HTR-8/SVneo (cell line): Measurements from ENCODE around the gene STEAP3.

Source experiments
- DNase-seq: peaks from one replicate; pipeline ENCODE4 v3.0.0; 2011; ENCODE audit warnings: low spot score, mixed read lengths; ENCODE audit not compliant: insufficient read length
- FAIRE-seq: peaks from 2 replicates; lab custom pipeline; 2011; peaks lifted over from hg19 to GRCh38; lab: Jason Lieb, UNC

Gene STEAP3

DNA sequence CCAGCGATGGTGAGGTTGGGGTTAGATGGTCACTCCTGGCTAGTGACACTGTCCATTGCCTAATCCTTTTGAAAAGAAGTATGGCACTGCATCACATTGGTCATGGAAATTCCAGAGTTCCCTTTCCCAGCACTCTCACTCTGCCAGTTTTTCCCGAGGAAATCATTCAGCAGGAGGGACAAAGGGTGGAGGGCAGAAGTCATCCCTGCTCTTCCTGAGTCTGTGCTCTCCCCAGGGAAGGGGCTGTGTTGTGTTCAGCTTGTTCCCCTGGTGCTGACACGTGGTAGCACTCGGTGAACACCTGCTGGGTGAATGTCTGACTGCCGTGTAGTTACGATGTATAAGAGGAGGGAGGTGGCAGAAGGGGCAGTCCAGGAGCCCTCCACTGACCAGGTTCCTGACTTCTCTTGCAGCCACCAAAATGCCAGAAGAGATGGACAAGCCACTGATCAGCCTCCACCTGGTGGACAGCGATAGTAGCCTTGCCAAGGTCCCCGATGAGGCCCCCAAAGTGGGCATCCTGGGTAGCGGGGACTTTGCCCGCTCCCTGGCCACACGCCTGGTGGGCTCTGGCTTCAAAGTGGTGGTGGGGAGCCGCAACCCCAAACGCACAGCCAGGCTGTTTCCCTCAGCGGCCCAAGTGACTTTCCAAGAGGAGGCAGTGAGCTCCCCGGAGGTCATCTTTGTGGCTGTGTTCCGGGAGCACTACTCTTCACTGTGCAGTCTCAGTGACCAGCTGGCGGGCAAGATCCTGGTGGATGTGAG, 21.6 kb downstream of the STEAP3 start:
- FAIRE-seq: no peak

DNA sequence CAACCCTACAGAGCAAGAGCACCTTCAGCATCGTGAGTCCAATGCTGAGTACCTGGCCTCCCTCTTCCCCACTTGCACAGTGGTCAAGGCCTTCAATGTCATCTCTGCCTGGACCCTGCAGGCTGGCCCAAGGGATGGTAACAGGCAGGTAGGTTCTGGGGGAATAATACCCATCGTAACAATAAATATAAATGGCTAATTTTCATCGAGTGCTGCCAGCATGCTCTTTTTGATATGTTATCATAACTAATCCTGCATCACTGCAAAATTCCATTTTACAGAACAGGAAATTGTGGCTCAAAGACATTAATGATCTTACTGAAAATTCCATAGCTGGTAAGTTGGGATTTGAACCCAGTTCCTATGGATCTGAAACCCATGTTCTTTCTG, 22.2 kb downstream of the STEAP3 start:
- DNase-seq: no peak
- FAIRE-seq: no peak

More for the DNA sequence above, 21.6 kb downstream of the STEAP3 start:
- no peak for DNase-seq

DNA sequence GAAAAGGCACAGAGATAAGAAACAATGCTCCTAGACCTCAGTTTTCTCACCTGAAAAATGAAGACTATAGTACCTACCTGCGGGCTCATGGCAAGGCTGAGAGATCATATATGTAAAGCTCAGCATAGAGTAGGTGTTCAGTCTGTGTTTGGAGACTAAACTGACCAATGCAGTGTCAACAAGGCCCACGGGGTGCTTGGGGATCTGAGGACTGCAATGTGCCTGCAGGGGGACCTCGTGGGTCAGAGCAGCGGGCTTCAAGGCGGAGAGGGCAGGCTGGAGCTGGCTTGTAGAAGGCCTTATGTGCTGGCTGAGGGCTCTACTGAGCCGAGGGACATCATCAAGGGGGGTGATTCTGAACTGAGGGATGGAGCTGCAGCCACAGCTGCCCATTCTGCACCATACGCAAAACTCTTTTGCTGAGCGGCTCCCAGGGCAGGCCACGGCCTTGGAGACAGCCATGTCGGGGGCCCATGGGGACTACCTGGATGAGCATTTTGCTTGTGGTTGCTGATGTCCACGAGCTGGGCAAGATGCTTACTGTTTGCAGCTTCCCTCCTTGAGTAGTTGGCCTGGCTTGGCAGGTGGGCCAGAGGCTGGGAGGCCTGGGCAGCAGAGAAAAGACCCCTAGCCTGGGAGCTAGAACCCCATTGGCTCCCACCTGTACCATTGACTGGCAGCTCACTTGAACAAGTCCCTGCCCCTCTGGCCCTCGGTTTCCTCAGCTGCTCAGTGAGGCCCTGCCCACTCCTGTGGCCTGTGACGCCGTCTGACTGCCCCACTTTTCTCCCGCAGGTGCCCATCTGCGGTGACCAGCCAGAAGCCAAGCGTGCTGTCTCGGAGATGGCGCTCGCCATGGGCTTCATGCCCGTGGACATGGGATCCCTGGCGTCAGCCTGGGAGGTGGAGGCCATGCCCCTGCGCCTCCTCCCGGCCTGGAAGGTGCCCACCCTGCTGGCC, 23.5 kb downstream of the STEAP3 start:
- no peak for FAIRE-seq
- DNase-seq: no peak

DNA sequence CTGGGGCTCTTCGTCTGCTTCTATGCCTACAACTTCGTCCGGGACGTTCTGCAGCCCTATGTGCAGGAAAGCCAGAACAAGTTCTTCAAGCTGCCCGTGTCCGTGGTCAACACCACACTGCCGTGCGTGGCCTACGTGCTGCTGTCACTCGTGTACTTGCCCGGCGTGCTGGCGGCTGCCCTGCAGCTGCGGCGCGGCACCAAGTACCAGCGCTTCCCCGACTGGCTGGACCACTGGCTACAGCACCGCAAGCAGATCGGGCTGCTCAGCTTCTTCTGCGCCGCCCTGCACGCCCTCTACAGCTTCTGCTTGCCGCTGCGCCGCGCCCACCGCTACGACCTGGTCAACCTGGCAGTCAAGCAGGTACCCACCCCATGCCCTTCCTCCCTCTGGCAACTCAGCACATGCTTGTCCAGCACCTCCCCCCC, 24.2 kb downstream of the STEAP3 start:
- no peak for DNase-seq
- no peak for FAIRE-seq

DNA sequence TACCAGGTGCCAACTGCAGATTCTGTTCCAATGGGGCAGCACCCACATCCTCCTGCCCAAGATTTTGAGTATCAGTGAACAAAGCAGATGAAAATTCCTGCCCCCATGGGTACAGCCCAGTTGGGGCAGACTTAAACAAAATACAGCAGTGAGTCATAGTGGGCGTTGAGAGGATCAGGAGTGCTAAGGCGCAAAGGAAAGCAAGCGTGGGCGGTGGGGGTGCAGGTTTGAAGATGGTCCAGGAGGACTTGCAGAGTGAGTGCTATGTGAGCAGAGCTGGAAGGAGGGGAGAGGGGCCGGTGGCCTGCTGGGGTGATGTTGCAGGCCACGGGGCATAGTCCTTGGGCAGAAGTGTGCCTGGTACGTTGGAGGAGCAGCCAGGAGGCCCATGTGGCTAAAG, 24.7 kb downstream of the STEAP3 start:
- FAIRE-seq: no peak
- no peak for DNase-seq

DNA sequence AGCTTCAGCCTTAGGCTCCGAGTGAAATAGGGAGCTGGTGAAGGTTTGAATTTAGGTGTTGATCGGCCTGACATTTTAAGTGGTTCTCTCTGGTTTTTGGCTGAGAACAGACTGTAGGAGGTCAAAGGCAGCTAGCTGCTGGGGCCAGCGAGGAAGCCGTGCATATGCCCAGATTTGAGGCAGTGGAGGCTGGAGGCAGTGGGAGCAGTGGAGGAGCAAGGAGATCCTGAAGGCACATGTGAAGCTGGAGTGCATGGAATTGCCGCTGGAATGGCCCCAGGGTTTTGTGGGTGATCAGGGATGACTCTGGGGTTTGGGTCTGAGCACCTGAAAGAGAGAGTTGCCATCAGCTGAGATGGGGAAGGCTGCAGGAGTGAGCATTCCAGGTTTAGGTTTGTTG, 25.1 kb downstream of the STEAP3 start:
- DNase-seq: no peak
- FAIRE-seq: no peak

DNA sequence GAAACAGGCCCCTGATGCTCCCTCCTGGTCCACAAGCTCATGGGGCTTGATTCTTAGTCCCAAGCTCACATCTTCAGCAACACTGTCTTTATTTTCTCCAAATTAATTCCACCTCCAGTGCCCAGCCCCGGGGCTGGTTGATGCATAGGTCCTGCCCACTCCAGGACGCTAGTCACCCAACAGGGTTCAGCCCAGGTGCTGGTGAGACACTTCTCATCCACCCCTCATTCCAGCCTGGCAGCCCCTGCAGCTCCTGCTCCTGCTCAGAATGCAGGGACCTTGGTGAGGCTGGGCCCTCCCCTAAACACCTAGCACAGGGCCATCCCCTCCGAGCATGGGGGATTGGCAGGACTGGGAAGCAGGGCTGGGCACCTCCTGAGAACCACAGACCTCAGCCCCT, 25.7 kb downstream of the STEAP3 start:
- DNase-seq (no peak), FAIRE-seq (no peak)

DNA sequence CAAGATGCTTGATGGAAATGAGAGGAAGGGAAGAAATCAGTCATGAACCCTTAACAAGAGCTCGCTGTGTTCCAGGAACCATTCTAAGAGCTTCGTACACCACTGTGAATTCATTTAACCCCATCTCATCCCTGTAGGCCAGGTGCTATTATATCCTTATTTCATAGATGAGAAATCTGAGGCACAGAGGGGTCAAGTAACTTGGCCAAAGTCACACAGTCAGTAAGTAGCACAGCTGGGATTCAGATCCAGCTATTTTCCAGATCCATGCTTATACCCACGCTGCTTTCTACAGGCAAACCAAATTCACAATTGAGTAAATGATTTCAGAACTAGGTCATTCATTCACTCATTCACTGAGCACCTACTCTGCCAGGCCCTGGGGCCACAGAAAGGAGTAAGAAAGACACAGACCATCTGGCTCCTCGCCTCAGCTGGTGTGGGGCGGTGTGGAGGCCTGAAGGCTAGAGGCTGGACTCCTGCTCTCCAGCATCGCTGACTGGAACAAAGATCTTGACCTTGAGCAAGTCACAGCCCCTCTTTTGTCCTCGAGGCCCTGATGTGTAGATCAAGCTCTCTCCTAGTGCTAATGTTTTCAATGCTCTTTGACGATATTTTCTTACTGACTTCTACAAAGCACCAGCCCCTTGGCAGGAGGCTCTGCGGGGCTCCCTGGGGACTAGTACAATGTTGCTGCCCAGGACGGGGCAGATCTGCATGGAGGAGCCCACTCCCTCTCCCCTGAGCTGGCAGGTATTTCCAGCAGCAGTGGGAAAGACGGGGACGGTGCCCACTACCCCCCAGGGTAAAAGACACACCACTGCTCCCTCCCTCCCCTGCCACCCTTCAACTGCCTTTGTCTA, 26.5 kb downstream of the STEAP3 start:
- DNase-seq (no peak), FAIRE-seq (no peak)

DNA sequence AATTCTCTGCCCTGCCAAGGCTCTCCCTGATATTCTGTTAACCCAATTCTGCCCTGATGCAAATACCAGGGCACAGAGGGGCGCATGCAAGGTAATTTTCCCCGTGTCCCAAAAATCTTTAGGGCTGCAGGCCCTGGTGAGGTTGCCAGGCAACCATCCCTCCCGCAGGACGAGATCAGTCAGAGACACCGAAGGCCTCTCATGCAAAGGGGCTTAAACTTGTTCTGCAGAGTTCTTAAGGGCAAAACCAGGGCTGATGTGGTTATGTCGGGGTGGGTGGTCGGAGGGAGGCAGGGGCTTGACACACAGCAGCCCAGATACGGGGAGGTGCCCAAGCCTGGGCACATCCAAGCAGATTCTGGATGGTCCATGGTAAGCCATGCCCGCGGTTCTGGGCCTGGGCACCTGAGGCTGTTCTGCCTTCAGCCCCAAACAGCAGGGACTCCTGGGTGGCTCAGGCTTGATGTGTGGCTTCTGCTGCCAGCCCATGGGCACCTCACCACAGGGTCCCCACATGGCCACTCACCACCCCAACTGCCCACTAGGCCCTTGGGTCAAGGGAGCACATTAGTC, 27.2 kb downstream of the STEAP3 start:
- DNase-seq (no peak), FAIRE-seq (no peak)

DNA sequence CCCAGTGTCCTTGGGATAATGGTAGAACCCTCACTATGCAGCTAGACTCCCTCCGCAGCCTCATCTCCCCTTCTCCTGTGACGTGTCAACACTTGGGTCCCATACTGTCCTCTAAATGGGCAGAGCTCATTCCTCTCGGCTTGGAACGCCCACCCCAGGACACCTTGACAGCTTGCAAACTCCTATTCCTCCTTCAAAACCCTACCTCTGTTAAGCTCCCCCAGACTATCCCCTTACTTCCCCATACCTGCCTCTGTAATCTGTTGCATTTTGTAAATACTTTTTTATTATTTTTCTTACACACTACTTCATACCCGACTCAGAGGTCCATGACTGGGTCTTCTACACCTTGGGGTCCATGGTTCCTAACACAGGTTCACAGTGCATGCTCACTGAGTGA, 28.0 kb downstream of the STEAP3 start:
- FAIRE-seq: no peak
- DNase-seq: no peak

DNA sequence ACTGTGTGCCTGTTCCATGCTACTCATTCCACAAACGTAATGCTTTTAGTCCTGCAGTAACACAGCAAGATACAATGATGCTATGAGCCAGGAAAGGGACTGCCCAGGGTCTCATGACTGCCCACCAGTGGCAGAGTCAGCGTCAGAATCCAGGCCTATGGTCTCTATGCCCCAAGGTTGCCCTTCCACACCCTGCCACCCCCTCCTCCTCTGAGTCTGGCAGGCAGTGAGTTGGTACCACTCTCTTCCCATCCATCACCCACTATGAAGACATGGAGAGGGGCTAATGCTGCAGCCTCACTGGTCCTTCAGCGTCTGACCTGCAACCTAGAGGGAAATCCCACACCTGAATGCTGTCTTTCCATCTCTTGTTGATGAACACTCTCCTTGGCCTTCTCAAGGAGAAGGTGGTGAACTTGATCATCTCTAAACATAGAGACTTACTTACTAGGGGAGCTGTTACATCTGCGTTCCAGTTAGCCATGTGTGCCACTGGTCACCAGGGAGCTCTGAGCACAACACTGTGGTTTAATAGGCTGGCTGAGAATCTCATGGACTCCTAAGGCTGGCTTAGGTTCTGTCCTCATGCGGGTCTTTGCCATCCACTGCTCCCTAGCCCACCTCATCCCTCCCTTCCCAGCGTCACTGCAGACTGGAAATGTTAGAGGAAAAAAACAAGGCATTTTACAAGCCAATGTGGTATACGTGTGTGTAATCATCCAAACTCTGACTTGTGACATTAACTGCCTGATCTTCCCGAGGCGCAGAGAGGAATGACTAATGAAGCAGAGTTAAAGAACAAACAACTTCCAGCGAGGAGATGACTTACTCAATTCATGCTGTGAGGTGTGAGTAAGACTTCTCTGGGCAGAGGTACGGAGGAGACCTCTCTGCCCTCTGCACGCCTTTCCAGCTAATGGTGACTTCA, 28.8 kb downstream of the STEAP3 start:
- peak; percentile 62 for DNase-seq
- peak; percentile 74 for FAIRE-seq

DNA sequence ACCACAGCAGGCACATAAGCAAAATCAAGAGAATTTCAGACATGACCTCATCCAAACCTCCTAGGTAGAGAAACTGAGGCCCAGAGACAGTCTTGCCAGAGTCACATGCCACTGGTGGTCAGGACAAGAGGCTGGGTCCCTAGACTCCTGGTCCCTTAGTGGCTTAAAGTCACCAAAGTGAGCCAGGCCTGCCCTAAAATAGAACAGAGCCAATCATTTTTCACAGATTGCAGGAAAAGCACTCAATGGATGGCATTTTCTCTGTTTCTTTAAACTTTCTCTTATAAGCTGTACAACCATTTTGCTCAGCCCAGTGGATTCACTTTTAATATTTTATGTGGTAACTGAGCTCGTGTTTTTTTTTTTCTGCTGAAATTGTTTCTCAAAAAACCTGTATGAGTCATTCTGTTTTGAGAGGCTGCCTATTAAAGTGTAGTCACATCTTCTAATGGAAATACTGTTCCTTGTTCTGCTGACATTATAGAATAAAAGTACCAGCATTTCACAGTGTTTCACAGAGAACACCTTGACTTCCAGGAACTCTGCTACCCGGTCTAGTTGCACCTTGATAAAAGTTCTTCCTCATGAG, 29.6 kb downstream of the STEAP3 start:
- no peak for DNase-seq
- no peak for FAIRE-seq

DNA sequence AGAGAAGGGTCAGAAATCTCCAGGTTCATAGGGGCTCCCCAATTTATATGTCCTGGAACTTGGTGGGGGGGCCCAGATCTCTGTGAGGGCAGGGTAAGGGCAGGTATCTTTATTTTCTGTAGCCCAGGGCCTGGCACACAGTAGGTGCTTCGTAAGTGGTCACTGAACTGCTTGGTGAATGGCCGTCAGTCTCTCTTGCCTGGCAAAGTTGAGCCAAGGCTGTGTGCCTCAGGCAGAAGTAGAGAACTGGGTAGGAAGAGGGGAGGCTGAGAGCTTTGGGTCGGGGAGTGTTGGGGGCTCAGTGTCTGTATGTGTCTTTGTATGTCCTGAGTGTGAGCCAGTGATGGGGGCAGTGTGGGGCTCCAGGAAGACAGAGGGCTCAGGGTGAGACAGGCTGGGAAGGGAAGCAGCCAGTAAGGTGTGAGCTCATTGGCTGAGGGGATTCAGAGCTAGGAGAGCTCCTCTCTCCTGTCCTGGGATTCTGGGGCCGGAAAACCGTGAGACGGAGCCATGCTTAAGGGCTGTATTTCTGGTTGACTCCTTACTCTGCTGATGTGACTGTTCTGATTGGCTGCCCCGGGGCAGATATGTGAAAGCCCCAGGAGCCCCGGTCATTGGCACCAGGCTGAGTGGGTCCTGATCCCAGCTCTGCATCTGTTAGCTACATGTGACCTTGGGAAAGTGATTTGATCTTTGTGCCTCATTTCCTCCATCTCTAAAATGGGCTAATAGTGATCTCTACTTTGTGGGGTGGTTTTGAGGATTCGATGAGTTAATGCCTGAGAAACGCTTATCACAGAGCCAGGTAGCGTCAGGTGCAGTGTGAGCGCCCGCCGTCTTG, 30.3 kb downstream of the STEAP3 start:
- FAIRE-seq: no peak

DNA sequence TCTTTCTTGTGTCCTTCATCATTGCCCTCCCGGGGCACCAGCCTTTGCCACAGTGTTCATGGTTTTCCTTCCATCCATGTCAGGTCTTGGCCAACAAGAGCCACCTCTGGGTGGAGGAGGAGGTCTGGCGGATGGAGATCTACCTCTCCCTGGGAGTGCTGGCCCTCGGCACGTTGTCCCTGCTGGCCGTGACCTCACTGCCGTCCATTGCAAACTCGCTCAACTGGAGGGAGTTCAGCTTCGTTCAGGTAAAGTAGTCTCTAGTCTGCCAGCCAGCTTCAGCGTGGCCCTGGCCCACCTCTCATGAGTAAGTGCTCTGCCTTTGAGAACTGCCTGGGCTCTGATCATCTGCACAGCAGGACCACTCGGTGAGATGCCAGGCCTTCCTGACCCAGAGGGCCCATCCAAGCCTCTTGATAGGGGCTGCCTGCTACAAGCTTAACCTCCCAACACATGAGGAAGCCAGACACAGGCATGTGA, 31.0 kb downstream of the STEAP3 start:
- no peak for FAIRE-seq
- no peak for DNase-seq

More for the DNA sequence above, 30.3 kb downstream of the STEAP3 start:
- no peak for DNase-seq

DNA sequence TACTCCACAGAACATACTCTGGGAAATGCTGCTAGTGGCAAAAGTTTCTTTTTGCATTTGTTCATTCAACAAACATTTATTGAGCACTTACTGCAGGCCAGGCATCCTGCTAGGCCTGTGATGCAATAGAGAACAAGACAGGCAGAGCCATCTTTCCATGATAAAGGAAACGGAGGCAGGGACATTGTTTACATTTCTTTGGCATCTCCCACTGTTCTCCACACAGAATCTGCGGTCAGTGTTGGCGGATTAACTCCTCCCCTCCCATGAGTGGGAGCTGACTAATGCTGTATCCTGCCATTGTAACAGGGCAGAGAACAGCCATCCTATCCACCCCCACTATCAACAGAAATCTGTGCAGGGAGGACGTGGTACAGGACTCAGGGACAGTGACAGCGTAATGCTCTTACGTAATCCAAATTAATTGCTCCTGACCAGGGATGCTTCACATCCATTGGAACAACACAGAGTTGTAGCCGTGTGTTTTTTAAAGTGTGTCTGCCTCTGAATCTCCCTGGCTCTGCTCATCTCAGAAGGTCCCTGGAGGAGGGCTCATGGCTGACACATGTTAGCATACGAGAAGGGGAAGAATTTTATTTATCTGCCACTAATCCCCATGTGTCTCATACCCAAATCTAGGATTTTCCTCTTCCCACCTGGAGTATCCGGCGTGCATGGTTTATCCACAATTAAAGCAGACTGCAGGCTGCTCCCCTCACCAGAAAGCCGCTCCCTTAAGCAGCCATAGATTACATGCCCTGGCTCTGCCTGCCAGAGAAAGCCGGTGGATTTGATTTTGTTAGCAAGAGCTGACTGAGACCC, 32.3 kb downstream of the STEAP3 start:
- DNase-seq: peak; percentile 79
- peak; percentile 98 for FAIRE-seq

DNA sequence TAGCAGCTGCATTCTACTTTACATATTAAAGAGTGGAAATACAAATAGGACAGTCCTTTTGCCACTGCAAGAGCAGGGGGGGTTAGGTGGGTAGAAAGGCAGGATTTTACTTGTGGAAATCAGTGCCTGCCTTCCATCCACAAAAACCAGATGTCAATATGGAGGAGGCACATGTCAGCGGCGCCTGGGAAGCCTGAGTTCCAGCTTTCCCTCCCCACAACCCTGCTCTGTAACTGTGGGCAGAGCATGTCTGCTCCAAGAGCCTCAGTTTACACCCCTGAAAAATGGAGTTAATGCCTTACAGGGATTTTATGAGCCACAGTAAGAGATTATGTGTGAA, 32.9 kb downstream of the STEAP3 start:
- FAIRE-seq (no peak), DNase-seq (no peak)

DNA sequence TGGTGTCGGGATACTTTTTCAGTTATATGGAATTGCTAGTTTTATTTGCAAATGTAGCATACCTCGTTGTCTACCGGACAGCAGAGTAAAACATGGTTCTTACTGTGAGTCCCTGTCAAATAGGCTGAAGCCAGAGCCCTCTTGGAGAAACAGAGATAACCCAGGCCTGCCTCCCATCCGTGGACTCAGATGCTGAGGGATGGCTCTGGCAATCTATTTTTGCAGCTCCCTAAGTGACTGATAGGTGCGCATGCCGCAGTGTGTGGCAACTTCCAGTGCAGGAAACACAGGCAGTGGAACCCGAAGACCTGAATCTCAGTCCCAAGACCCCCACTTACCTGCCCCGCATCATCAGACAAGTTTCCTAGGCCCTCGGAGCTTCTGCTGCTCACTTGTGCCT, 33.6 kb downstream of the STEAP3 start:
- FAIRE-seq (no peak), DNase-seq (no peak)
